ENCODE measurements around the gene CD8B2. TPM values are rescaled to one million over a fixed set of nuclear protein-coding genes. Genes with fewer than 3 reads are reported as not detected.
"Not testable (repeated sequence)": the region's sequence is repeated elsewhere in the genome, so short reads cannot be mapped to it uniquely, and the experiment has no call there.

Gene CD8B2
- total RNA-seq, 1 experiment from 2014 or later = not detected

DNA sequence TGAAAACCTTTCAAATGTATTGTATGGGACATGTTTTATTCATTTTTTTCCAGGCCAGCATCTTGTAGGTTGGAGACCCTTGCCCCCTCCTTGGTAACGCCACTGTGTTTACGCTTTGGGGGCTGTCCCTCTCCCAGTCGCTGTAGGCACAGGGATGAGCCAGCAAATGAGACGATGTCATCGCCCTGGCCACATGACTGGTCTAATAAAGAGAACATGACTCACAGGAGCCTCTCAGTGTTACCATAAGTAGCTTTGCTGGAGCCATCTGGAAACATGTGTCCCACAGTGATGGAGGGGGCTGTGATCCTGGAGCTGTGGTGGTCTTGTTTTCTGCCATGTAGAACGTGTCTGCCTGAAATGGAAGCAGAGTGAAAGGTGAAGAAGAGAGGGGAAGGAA is 78.9 kb downstream of the CD8B2 start:
- H3K27ac ChIP-seq (ENCODE audit: low read length) = no peak overlapping the region
- ChIA-PET CTCF (no interaction called here), POLR2A (no interaction called here)
- H3K36me3 ChIP-seq (ENCODE audit: control insufficient read depth, insufficient read depth, low read length) = no peaks in the 10 kb centered on the region
- ATAC-seq (no peak), DNase-seq (ENCODE audit: low read depth, low spot score) (no peak)
- no peaks in the 10 kb centered on the region for H3K9me3 ChIP-seq (ENCODE audit: control insufficient read depth, insufficient read depth, low read depth, low read length)
- BruUV-seq (replicated peaks) = no TSS peak
- intact Hi-C loops (cut with micrococcal nuclease; ENCODE audit: unreplicated experiment) (no loop called here), in situ Hi-C loops (cut with HindIII; ENCODE audit: low pct_unique_long_range_greater_than_20kb, low sequenced_read_pairs) (no loop called here)
- TF ChIP-seq SIN3A (IDR thresholded peaks at IDR 0.05; ENCODE audit: borderline replicate concordance, insufficient read depth, low read depth, low read length) (no peak), POLR2AphosphoS5 (IDR thresholded peaks at IDR 0.05; ENCODE audit: low read depth, low read length) (no peak)
- TF ChIP-seq, protein P1, sequence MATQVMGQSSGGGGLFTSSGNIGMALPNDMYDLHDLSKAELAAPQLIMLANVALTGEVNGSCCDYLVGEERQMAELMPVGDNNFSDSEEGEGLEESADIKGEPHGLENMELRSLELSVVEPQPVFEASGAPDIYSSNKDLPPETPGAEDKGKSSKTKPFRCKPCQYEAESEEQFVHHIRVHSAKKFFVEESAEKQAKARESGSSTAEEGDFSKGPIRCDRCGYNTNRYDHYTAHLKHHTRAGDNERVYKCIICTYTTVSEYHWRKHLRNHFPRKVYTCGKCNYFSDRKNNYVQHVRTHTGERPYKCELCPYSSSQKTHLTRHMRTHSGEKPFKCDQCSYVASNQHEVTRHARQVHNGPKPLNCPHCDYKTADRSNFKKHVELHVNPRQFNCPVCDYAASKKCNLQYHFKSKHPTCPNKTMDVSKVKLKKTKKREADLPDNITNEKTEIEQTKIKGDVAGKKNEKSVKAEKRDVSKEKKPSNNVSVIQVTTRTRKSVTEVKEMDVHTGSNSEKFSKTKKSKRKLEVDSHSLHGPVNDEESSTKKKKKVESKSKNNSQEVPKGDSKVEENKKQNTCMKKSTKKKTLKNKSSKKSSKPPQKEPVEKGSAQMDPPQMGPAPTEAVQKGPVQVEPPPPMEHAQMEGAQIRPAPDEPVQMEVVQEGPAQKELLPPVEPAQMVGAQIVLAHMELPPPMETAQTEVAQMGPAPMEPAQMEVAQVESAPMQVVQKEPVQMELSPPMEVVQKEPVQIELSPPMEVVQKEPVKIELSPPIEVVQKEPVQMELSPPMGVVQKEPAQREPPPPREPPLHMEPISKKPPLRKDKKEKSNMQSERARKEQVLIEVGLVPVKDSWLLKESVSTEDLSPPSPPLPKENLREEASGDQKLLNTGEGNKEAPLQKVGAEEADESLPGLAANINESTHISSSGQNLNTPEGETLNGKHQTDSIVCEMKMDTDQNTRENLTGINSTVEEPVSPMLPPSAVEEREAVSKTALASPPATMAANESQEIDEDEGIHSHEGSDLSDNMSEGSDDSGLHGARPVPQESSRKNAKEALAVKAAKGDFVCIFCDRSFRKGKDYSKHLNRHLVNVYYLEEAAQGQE (IDR thresholded peaks at IDR 0.05; ENCODE audit: insufficient read depth in 1 of 2, low read depth in 2 of 2, low read length in 1 of 2) = no peak
- TF ChIP-seq, protein P2, sequence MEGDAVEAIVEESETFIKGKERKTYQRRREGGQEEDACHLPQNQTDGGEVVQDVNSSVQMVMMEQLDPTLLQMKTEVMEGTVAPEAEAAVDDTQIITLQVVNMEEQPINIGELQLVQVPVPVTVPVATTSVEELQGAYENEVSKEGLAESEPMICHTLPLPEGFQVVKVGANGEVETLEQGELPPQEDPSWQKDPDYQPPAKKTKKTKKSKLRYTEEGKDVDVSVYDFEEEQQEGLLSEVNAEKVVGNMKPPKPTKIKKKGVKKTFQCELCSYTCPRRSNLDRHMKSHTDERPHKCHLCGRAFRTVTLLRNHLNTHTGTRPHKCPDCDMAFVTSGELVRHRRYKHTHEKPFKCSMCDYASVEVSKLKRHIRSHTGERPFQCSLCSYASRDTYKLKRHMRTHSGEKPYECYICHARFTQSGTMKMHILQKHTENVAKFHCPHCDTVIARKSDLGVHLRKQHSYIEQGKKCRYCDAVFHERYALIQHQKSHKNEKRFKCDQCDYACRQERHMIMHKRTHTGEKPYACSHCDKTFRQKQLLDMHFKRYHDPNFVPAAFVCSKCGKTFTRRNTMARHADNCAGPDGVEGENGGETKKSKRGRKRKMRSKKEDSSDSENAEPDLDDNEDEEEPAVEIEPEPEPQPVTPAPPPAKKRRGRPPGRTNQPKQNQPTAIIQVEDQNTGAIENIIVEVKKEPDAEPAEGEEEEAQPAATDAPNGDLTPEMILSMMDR (IDR thresholded peaks at IDR 0.05) = no peak
- H3K4me3 ChIP-seq (ENCODE audit: low read depth in 2 of 2, low read length in 2 of 2) = no peak overlapping the region
- H3K27me3 ChIP-seq (ENCODE audit: control insufficient read depth, insufficient read depth, low read length) = peaks cover 7% of the 10 kb centered on the region
- no peaks in the 10 kb centered on the region for H3K4me1 ChIP-seq (ENCODE audit: control insufficient read depth, insufficient read depth, low read length)

- BruUV-seq (replicated peaks); H3K27me3 ChIP-seq (ENCODE audit: control insufficient read depth, insufficient read depth, low read length); H3K4me1 ChIP-seq (ENCODE audit: control insufficient read depth, insufficient read depth, low read length); in situ Hi-C loops (cut with HindIII; ENCODE audit: low pct_unique_long_range_greater_than_20kb, low sequenced_read_pairs); H3K36me3 ChIP-seq (ENCODE audit: control insufficient read depth, insufficient read depth, low read length); POLR2A ChIA-PET; ATAC-seq; CTCF ChIA-PET; H3K4me3 ChIP-seq (ENCODE audit: low read depth in 2 of 2, low read length in 2 of 2); DNase-seq (ENCODE audit: low read depth, low spot score); intact Hi-C loops (cut with micrococcal nuclease; ENCODE audit: unreplicated experiment); H3K9me3 ChIP-seq (ENCODE audit: control insufficient read depth, insufficient read depth, low read depth, low read length); H3K27ac ChIP-seq (ENCODE audit: low read length): not testable (repeated sequence)
Measured at GRCh38 chr2:106566484-106566883, 79.3 kb downstream of the CD8B2 start.

DNA sequence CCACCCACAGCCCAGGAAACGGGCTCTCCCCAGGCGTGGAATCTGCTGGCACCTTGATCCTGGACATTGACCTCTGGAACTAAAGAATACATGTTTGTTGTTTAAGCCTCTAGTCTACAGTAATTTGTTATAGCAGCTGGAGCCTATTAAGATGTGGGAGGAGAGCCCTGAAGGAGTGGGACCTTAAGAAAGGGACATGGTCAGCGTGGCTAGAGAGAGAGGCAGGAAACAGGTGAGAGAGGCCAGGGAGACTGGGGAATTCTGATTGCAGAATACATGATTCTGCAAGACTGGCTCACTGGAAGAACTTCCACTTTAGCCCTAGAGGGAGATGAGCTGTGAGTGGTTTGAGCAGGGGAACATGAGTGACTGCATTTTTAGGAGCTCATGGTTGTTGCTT is 83.2 kb downstream of the CD8B2 start:
- TF ChIP-seq TCF7L2 (IDR thresholded peaks at IDR 0.05; ENCODE audit: low read depth, low read length) = no peak
- TF ChIP-seq, protein P1 (IDR thresholded peaks at IDR 0.05; ENCODE audit: insufficient read depth in 1 of 2, low read depth in 2 of 2, low read length in 1 of 2) = no peak
- TF ChIP-seq, protein P2 (IDR thresholded peaks at IDR 0.05) = no peak
- no peak for TF ChIP-seq POLR2AphosphoS5 (IDR thresholded peaks at IDR 0.05; ENCODE audit: low read depth, low read length)
- no peak for TF ChIP-seq SIN3A (IDR thresholded peaks at IDR 0.05; ENCODE audit: borderline replicate concordance, insufficient read depth, low read depth, low read length)
- CTCF ChIA-PET = no interaction called here
- no peak for ATAC-seq
- no peaks in the 10 kb centered on the region for H3K36me3 ChIP-seq (ENCODE audit: control insufficient read depth, insufficient read depth, low read length)
- BruUV-seq (replicated peaks) = no TSS peak
- H3K27me3 ChIP-seq (ENCODE audit: control insufficient read depth, insufficient read depth, low read length) = no peaks in the 10 kb centered on the region; the same call in 1 of the 2 replicates
- H3K27ac ChIP-seq (ENCODE audit: low read length) = no peak overlapping the region
- POLR2A ChIA-PET = no interaction called here
- no peaks in the 10 kb centered on the region for H3K9me3 ChIP-seq (ENCODE audit: control insufficient read depth, insufficient read depth, low read depth, low read length)
- no peak for DNase-seq (ENCODE audit: low read depth, low spot score)
- H3K4me1 ChIP-seq (ENCODE audit: control insufficient read depth, insufficient read depth, low read length) = no peaks in the 10 kb centered on the region
- in situ Hi-C loops (cut with HindIII; ENCODE audit: low pct_unique_long_range_greater_than_20kb, low sequenced_read_pairs) (no loop called here), intact Hi-C loops (cut with micrococcal nuclease; ENCODE audit: unreplicated experiment) (no loop called here)
- no peak overlapping the region for H3K4me3 ChIP-seq (ENCODE audit: low read depth in 2 of 2, low read length in 2 of 2)

All from Panc1 (cell line).